Subcutaneous abdominal adipose tissue (tissue), 5 donors: ENCODE data around the gene PATJ.
"Not testable (repeated sequence)": the region's sequence is repeated elsewhere in the genome, so short reads cannot be mapped to it uniquely, and the experiment has no call there.

ENCODE experiments used
- H3K27ac ChIP-seq: one replicate; pipeline ENCODE4 v1.7.0; 2013; ENCODE audit warnings: low read depth, mild to moderate bottlenecking, inconsistent platforms, low read length, moderate library complexity
- H3K27me3 ChIP-seq, 5 donors: one replicate each; pipeline ENCODE4 v1.7.0; 2013; ENCODE audit warnings: low read length in 5 of 5, inconsistent platforms in 1 of 5; ENCODE audit not compliant: control insufficient read depth in 5 of 5, insufficient read depth in 4 of 5
- H3K36me3 ChIP-seq, 5 donors: one replicate each; pipeline ENCODE4 v1.7.0; 2013; ENCODE audit warnings: low read length in 5 of 5; ENCODE audit not compliant: control insufficient read depth in 5 of 5, insufficient read depth in 5 of 5
- H3K4me1 ChIP-seq, 5 donors: one replicate each; pipeline ENCODE4 v1.7.0; 2013; ENCODE audit warnings: low read length in 5 of 5, mild to moderate bottlenecking in 3 of 5, moderate library complexity in 1 of 5; ENCODE audit not compliant: control insufficient read depth in 5 of 5, insufficient read depth in 5 of 5
- H3K4me3 ChIP-seq, 5 donors: one replicate each; pipeline ENCODE4 v1.7.0; 2013; ENCODE audit warnings: low read length in 5 of 5, low read depth in 1 of 5
- H3K9ac ChIP-seq, 5 donors: one replicate each; pipeline ENCODE4 v1.7.0; 2013; ENCODE audit warnings: low read length in 5 of 5, mild to moderate bottlenecking in 4 of 5, moderate library complexity in 3 of 5
- H3K9me3 ChIP-seq, 5 donors: one replicate each; pipeline ENCODE4 v1.7.0; 2013; ENCODE audit warnings: low read length in 5 of 5; ENCODE audit not compliant: control insufficient read depth in 5 of 5
- donor health status: healthy.
- donor health status: healthy.
- donor health status: healthy.
- donor health status: healthy.
- donor health status: healthy.

Gene PATJ

DNA sequence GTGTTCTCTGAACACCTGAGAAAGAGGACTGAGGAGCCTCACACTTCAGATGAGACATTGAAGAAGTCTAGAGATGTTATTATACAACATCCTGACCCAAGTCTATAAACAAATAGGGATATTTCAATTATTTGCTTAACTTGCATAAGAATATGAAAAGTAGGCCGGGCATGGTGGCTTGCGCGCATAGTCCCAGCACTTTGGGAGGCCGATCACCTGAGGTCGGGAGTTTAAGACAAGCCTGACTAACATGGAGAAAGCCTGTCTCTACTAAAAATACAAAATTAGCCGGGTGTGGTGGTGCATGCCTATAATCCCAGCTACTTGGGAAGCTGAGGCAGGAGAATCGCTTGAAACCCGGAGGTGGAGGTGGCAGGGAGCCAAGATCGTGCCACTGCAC lies 478.2 kb downstream of the PATJ start:
- H3K4me3 ChIP-seq, H3K27ac ChIP-seq, H3K4me1 ChIP-seq, H3K27me3 ChIP-seq, H3K9ac ChIP-seq, H3K9me3 ChIP-seq, H3K36me3 ChIP-seq: not testable (repeated sequence)

- Histone ChIP-seq H3K36me3 (no peaks in the 10 kb centered on the region), H3K27me3 (no peaks in the 10 kb centered on the region), H3K27ac (no peak overlapping the region), H3K4me3 (no peak overlapping the region), H3K9me3 (no peaks in the 10 kb centered on the region), H3K4me1 (no peaks in the 10 kb centered on the region), H3K9ac (no peak overlapping the region)
These were observed 478.9 kb downstream of the PATJ start for GRCh38 chr1:62221171-62221570.

DNA sequence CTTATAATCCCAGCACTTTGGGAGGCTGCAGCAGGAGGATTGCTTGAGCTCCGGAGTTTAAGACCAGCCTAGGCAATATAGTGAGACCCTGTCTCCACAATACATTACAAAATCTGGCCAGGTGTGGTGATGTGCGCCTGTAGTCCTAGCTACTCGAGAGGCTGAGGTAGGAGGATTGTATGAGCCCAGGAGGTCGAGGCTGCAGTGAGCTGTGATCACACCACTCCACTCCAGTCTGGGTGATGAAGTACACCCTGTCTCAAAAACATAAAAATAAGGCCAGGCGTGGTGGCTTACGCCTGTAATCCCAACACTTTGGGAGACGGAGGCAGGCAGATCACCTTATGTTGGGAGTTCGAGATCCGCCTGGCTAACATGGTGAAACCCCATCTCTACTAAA lies 480.0 kb downstream of the PATJ start:
- no peaks in the 10 kb centered on the region for H3K36me3 ChIP-seq
- no peak overlapping the region for H3K4me3 ChIP-seq
- H3K27ac ChIP-seq: no peak overlapping the region
- no peaks in the 10 kb centered on the region for H3K27me3 ChIP-seq
- H3K4me1 ChIP-seq: no peaks in the 10 kb centered on the region
- no peaks in the 10 kb centered on the region for H3K9me3 ChIP-seq
- H3K9ac ChIP-seq: no peak overlapping the region

GRCh38 chr1:62224182-62224581 lies 481.9 kb downstream of the PATJ start:
- H3K27ac ChIP-seq: no peak overlapping the region
- peaks cover 0 to 5% (median 0%) of the 10 kb centered on the region in 5 donors for H3K4me1 ChIP-seq
- H3K9me3 ChIP-seq: no peaks in the 10 kb centered on the region
- H3K27me3 ChIP-seq: no peaks in the 10 kb centered on the region
- no peak overlapping the region for H3K9ac ChIP-seq
- H3K36me3 ChIP-seq: no peaks in the 10 kb centered on the region
- no peak overlapping the region for H3K4me3 ChIP-seq

DNA sequence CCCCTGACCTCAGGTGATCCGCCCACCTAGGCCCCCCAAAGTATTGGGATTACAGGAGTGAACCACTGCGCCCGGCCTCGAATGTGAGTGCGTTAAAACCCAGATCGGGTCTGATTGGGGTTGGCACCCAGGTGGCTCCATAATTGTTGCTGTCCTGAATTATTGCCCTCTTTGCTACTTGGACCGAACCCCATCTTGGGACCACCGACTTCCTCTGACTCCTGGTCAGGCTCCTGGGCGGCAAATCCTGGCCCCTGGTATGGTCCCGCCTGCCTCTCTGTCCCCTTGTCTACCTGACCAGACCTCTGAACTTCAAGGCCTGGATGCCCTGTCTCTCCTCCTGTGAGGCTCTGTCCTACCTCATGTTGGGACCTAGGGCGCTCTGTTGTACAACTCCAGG lies 485.2 kb downstream of the PATJ start:
- Histone ChIP-seq H3K4me1 (peaks cover 0 to 11% (median 3%) of the 10 kb centered on the region in 5 donors), H3K4me3 (no peak overlapping the region), H3K36me3 (no peaks in the 10 kb centered on the region), H3K9ac (no peak overlapping the region), H3K27me3 (no peaks in the 10 kb centered on the region), H3K9me3 (no peaks in the 10 kb centered on the region), H3K27ac (no peak overlapping the region)
